Body of pancreas (tissue), 4 donors: Measurements from ENCODE around the gene TVP23A. TPM values are rescaled to one million over a fixed set of nuclear protein-coding genes. Genes with fewer than 3 reads are reported as not detected.
"Not testable (repeated sequence)": the region's sequence is repeated elsewhere in the genome, so short reads cannot be mapped to it uniquely, and the experiment has no call there.

Source experiments
- ATAC-seq: fragments of 150-250 bp; one replicate; pipeline ENCODE4 v1.9.1; 2016
- DNase-seq, 4 donors: peaks; one replicate each; pipeline ENCODE4 v3.0.0-alpha.2; 2019
- H3K27ac ChIP-seq, 4 donors: fragments of 200-600 bp; sonication (generic); 1 replicate in 3 of 4; 2 replicates in 1 of 4; pipeline versions ENCODE4 v1.5.1 to v1.6.1; 2016 to 2019; ENCODE audit warnings: mild to moderate bottlenecking in 1 of 4, mixed read lengths in 1 of 4, moderate library complexity in 1 of 4
- H3K27me3 ChIP-seq, 2 donors: fragments of 200-600 bp; sonication (generic); one replicate each; pipeline ENCODE4 v1.6.0; 2016; ENCODE audit warnings: mild to moderate bottlenecking in 1 of 2
- H3K36me3 ChIP-seq, 2 donors: fragments of 200-600 bp; sonication (generic); replicated peaks in 1 of 2; 2 replicates each; pipeline ENCODE4 v1.5.1; 2016; ENCODE audit warnings: low read depth in 2 of 2; ENCODE audit not compliant: insufficient read depth in 1 of 2
- H3K4me1 ChIP-seq: fragments of 200-600 bp; sonication (generic); one replicate; pipeline ENCODE4 v1.6.0; 2016
- H3K4me3 ChIP-seq, 2 donors: fragments of 200-600 bp; sonication (generic); 1 replicate in 1 of 2; 2 replicates in 1 of 2; pipeline ENCODE4 v1.5.1; 2016 to 2019
- H3K9me3 ChIP-seq, 3 donors: fragments of 200-600 bp; sonication (generic); 1 replicate in 2 of 3; 2 replicates in 1 of 3; pipeline ENCODE4 v1.5.1; 2016
- CTCF ChIP-seq, 7 experiments: fragments of 450-650 bp in 4 of 7; fragments of 200-600 bp in 3 of 7; sonication (generic) in 3 of 7; IDR thresholded peaks; one replicate each; pipeline ENCODE4 v1.5.1; 2016 to 2019; ENCODE audit warnings: antibody characterized with exemption in 7 of 7
- POLR2A ChIP-seq, 3 donors: fragments of 450-650 bp; IDR thresholded peaks; one replicate each; pipeline ENCODE4 v1.6.1; 2016; ENCODE audit warnings: antibody characterized with exemption in 3 of 3, mild to moderate bottlenecking in 2 of 3
- WGBS, 2 donors: methylation state at CpG; one replicate each; pipeline ENCODE4 v1.1.5; 2017; 5-methylcytosine and 5-hydroxymethylcytosine counted together
- intact Hi-C: fragments of 100-400 bp; cut with DNase I; formaldehyde crosslinking; loops from one replicate; pipeline ENCODE4 v1.15.1; 2023
- total RNA-seq, 2 donors: library from RNA; depleted of rRNA; stranded (reverse); fragments of >200 nt; gene quantifications; one replicate each; pipeline ENCODE4 v1.1.0, GENCODE V29; 2016

Gene TVP23A
- total RNA-seq, 2 donors from 2014 or later: not detected

- Histone ChIP-seq H3K4me1 (no peaks in the 10 kb centered on the region), H3K36me3 (no peaks in the 10 kb centered on the region), H3K27me3 (no peaks in the 10 kb centered on the region), H3K9me3 (no peaks in the 10 kb centered on the region), H3K4me3 (no peak overlapping the region), H3K27ac (no peak overlapping the region)
- WGBS, 2 donors: 89 to 92% methylated on average over 12 of the region's 12 CpGs
- no peak for TF ChIP-seq CTCF (IDR thresholded peaks at IDR 0.05)
- no peak for DNase-seq
- ATAC-seq: no peak
- intact Hi-C loops: no loop called here
Measured at GRCh38 chr16:10777356-10777755, 41.2 kb downstream of the TVP23A start.

GRCh38 chr16:10776923-10777322 lies 41.7 kb downstream of the TVP23A start:
- H3K27ac ChIP-seq, intact Hi-C loops, DNase-seq, H3K36me3 ChIP-seq, ATAC-seq, H3K4me3 ChIP-seq, H3K9me3 ChIP-seq, H3K4me1 ChIP-seq, H3K27me3 ChIP-seq: not testable (repeated sequence)
- 58 to 71% methylated on average over 6 of the region's 6 CpGs for WGBS, 2 donors

GRCh38 chr16:10776280-10776679 lies 42.3 kb downstream of the TVP23A start:
- H3K9me3 ChIP-seq: no peaks in the 10 kb centered on the region
- intact Hi-C loops: no loop called here
- no peaks in the 10 kb centered on the region for H3K27me3 ChIP-seq
- no peak overlapping the region for H3K27ac ChIP-seq
- no peaks in the 10 kb centered on the region for H3K36me3 ChIP-seq
- no peak overlapping the region for H3K4me3 ChIP-seq
- no peak for ATAC-seq
- 70 to 84% methylated on average over 4 of the region's 4 CpGs for whole genome bisulfite sequencing, 2 donors
- TF ChIP-seq POLR2A (IDR thresholded peaks at IDR 0.05): no peak
- TF ChIP-seq CTCF (IDR thresholded peaks at IDR 0.05): no peak
- no peaks in the 10 kb centered on the region for H3K4me1 ChIP-seq
- no peak for DNase-seq

GRCh38 chr16:10770907-10771306 lies 47.7 kb downstream of the TVP23A start:
- no peak for ATAC-seq
- peak in 1 of 4 donors; percentile 19 for DNase-seq
- Histone ChIP-seq H3K36me3 (no peaks in the 10 kb centered on the region), H3K27ac (no peak overlapping the region), H3K4me1 (no peaks in the 10 kb centered on the region), H3K4me3 (no peak overlapping the region), H3K27me3 (no peaks in the 10 kb centered on the region), H3K9me3 (no peaks in the 10 kb centered on the region)
- intact Hi-C loops: no loop called here
- WGBS, 2 donors: 81 to 95% methylated on average over 1 of the region's 1 CpG
- TF ChIP-seq CTCF (IDR thresholded peaks at IDR 0.05): no peak
- TF ChIP-seq POLR2A (IDR thresholded peaks at IDR 0.05): no peak

GRCh38 chr16:10769381-10769780 lies 49.2 kb downstream of the TVP23A start:
- Histone ChIP-seq H3K4me1 (peaks cover 4% of the 10 kb centered on the region), H3K9me3 (no peaks in the 10 kb centered on the region), H3K36me3 (no peaks in the 10 kb centered on the region), H3K27me3 (no peaks in the 10 kb centered on the region), H3K27ac (no peak overlapping the region), H3K4me3 (no peak overlapping the region)
- intact Hi-C loops: no loop called here
- WGBS, 2 donors: 87 to 89% methylated on average over 7 of the region's 7 CpGs
- no peak for DNase-seq
- ATAC-seq: no peak
- TF ChIP-seq CTCF (IDR thresholded peaks at IDR 0.05) (no peak), POLR2A (IDR thresholded peaks at IDR 0.05) (no peak)
